GM19240 (cell line): ENCODE results near the gene CNNM1.

ENCODE experiments used
- DNase-seq: peaks from one replicate; pipeline ENCODE4 v3.0.0; 2011; ENCODE audit warnings: low spot score; ENCODE audit not compliant: insufficient read length

CNNM1 gene

DNA sequence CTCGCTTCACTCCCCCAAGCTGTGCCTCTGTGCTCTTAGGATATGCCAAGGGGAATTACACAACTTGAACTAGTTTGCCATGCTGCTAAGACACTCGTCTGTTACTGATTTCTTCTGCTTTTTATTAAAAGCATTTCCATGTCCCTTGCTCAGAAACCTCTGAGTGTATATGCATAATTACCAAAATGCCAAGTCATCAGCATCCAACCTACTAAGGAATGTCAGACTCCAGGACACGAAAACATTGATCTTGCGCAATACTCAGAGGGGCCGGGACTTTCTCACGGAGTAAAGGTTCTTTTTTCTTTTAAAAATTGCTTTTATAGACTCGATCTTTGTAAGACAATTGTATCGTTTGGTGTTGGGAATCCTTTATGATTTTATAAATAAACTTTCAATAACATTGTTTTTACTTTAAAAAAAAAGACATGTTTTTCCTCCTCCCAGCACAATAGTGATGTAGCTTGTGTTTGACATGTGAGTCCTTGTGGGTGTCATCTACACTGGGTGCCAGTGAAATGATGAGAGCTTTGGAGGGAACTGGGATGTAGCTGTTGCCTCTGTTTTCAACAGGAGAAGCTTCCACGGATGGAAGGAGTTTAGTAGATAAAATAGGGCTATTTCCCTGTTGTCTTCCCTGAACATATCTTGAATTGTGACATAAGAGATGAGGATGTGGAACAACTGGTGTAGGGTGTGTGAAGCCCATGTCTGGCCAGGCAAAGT is 43.6 kb downstream of the CNNM1 start:
- no peak for DNase-seq

- no peak for DNase-seq
Observed at GRCh38 chr10:99374526-99374925, 45.4 kb downstream of the CNNM1 start.

- DNase-seq = no peak
Observed at GRCh38 chr10:99374972-99375371, 45.8 kb downstream of the CNNM1 start.

GRCh38 chr10:99375426-99375825 is 46.3 kb downstream of the CNNM1 start:
- no peak for DNase-seq

DNA sequence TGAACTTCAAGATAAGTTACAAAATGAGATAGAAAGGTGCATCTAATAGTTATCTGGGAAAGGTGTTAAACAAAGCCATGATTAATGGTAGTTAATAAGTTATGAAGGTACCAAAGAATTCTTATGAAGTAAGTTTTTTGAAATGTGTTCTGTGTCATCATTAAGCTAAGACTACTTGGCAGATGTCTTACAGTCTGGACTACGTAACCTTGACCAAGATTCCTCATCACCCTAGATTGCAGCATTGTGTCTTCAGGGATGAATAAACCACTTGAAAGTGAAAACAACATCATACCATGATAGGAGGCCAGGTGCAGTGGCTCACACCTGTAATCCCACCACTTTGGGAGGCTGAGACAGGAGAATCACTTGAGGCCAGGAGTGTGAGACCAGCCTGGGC is 53.0 kb downstream of the CNNM1 start:
- DNase-seq = no peak

DNA sequence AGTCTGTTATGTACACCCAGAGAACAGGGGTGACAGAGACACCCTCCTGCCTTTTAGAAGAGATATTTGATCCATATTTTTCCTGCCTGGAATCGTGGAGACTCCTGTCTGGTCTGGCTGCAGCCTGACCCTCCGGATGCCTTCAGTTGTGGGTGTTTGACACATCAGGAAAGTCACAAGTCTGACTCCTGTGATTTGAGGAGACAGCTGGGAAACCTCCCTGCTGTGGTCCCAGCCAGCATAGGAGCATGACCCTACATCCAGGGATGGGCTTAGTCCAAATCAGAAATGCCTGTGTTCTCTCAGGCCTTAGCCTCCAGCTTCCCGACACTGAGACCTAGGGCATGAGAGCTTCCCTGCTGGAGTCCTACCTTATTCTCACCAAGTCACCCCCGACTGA is 57.9 kb downstream of the CNNM1 start:
- DNase-seq = no peak

DNA sequence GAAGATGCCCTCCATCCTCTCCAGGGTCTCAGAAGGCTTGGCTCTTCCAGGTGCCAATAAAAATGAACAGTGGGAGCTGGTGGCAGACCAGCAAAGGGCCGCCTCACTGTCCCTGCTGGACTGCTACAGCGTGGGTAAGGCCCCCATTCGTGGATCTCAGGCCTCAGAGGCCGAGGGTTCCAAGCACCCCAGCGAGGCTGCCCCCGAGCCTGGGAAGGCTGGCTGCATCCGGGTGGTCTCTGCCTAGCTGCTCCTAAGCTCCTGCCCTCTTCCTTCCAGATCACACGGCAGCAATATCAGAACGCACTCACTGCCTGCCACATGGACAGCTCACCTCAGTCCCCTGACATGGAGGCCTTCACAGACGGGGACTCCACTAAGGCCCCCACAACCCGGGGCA is 58.4 kb downstream of the CNNM1 start:
- no peak for DNase-seq

DNA sequence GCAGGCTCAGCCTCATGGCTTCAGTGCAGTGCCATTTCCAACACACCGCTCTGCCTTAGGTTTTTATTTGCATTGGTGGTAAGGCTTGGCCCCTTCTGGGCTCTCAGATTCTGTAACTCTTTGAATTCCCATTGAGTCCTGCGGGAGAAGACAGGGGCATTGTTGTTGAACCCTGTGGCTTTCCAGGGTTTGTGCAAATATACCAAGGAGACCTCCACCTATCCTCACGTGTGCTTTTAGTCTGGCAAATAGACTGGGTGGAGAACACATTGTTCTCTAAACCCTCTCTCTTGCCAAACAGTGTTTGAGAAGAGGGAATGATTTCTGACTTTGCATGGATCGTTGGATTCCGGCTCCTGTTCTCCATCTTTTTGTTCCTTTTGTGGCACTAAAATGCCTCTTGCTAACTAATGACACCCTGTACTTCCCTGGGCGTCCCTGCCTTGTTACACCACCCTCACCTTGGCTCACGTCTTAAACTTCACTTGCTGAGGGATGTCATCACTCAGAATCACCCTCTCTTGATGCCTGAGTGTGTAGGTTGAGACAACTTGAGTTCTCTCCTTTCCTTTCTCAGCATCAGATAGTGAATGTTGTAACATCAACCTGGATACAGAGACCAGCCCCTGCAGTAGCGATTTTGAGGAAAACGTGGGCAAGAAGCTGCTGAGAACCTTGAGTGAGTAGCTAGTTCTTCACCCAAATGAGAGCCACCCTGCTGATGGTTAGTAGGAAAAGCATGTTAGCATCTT is 60.7 kb downstream of the CNNM1 start:
- no peak for DNase-seq

GRCh38 chr10:99391346-99391745 is 62.2 kb downstream of the CNNM1 start:
- DNase-seq = no peak

- no peak for DNase-seq
Observed at GRCh38 chr10:99393036-99393435, 63.9 kb downstream of the CNNM1 start.

GRCh38 chr10:99393683-99394082 is 64.5 kb downstream of the CNNM1 start:
- DNase-seq = no peak

- no peak for DNase-seq
Observed at GRCh38 chr10:99394256-99394655, 65.1 kb downstream of the CNNM1 start.

DNA sequence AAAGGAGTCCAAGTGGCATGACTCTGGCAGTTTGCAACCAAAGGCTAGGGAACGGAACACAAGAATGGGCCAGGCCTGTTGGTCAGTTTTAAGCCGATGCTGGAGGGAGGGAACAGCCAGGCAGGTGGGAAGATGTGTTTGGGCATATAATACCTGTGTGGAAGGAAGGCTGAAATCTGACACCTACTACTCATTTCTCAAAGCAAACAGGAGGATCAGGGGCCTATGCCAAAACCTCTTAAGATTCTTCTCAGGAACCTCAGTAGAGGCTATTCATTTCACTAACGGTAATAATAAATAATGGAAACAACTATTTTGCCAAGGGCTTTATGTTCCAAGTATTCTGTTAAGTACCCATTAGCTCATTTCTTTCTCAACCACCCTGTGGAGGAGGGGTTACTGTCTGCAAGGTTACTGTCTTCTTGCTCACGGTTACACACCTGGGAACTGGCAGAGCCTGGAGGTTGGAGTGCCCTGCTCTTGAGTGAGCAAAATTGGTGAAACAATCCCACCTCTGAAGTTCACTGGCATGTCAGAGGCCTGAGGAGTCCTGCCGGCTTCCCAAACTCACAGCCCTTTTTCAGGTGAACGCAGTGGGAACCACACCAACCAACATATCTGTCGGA is 65.7 kb downstream of the CNNM1 start:
- no peak for DNase-seq

DNA sequence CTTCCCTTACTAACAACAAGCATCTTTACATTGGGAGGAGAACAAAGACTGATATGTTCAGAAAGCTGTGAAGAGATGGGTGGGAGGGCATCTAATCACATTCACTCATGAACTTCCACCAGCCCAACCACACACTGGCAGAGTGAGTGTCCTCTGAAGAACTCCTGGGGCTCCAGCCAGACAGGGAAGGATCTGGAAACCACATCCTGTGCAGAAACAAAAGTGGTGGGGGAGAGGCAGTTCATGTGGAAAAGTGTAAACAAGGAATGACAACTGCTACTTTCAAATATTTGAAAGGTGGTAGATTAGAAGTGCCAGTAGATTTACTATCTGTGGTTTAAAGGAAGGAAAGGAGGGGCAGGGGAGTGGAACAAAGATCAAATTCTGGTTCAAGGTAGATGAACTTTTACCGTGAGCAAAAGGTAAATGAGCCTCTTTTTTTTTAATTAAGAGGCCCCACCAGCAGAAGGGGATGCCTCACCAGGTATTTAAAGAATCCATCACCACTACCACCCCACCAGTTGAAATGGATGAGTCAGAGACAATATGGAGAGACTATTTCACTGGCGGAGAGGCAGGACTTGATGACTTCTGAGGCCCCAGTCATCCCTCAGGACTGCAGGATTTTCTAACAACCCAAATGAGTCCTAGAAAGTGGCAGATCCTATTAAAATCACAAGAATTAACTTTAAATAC is 66.7 kb downstream of the CNNM1 start:
- DNase-seq = no peak

- no peak for DNase-seq
Observed at GRCh38 chr10:99396471-99396870, 67.3 kb downstream of the CNNM1 start.

DNA sequence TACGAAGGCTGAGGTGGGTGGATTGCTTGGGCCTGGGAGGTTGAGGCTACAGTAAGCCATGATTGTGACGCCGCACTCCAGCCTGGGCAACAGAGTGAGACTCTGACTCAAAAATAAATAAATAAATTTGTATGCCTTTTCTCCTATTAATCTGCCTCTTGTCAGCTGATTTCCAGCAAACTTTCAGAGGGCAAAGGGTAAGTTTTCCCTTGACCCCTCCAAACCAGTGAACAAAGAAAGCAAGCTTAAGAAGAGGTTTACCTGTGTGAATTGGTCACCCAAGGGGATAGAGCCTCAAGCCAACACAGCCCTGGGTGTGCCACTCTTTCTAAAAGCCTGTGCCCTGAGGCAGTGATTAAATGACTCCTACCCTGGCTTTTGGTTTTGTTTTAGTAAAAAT is 70.5 kb downstream of the CNNM1 start:
- DNase-seq = no peak

DNA sequence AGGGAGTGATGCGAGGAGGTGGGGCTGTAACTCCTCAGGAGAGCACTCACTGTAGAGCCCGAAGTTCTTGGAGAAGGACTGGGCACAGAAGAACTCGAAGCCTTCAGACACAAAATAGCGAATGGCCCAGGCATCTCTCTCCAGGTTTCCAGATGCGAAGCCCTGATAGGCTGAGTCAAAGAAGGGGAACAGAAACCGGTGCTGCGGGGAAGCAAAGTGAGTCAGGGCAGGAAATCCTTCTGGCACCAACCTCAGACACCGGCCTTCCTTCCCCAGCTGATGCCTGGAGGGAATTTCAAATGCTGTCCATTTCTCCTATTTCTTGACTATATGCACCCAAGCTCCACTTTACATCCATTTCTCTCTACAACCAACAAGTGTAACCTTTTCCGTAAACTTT is 74.5 kb downstream of the CNNM1 start:
- DNase-seq = no peak

DNA sequence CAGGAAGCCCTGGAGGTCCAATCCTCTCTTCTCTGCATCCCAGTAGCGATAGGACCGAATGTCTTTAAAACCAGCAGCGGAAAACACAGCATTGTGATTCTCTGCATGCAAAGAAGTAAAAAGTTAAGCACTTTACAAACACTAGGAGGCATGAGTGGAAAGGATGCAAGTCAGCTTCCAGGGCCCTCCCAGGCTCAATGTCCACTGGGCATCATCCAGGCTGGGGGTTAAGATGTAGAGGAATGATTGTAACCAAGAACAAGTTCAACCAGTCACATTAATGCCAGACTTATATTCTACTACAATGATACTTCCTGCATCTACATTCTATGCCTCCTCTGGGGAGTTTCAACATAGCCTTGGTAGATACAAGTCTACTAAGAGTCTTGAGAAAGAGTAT is 77.0 kb downstream of the CNNM1 start:
- DNase-seq = no peak

DNA sequence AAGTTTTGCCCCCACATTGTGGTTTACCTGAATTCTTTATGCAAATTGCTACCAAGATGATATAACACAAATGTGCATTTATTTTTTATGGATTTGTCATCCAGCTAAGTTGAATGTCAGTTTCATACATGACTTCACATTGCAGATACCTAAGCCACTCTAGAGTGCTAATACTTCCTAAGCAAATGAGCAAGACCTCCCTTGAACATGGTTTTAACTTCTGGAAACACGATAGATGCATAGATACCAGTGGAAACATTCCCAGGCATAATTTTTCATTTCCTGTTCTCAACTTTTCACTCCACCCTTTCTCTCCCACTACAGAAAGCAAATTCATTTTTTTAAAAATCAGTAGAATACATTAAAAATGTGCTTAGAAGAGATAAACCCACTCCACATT is 81.0 kb downstream of the CNNM1 start:
- no peak for DNase-seq

DNA sequence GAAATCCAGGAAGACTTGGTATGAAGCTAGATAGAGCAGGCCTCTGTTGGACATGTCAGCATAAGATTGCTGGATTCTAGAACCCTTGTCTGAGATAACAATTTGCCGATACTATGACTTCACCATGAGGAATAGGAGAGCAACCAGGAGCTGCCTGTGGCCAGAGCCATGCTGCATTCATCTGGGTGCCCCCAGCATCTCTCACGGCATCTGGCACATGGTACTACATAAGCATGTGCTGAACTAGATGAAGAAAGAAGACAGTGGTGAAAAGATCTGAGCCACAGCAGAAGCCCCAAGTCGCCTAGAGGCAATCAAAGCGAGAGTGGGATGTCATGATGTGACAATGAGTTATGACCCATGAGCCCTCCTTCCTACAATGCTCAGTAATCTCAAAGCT is 81.7 kb downstream of the CNNM1 start:
- no peak for DNase-seq

- no peak for DNase-seq
Observed at GRCh38 chr10:99411546-99411945, 82.4 kb downstream of the CNNM1 start.

GRCh38 chr10:99412099-99412498 is 82.9 kb downstream of the CNNM1 start:
- no peak for DNase-seq
